CD4-positive, alpha-beta T cell (primary cell): Measurements from ENCODE around the gene SART3. TPM values are rescaled to one million over a fixed set of nuclear protein-coding genes. Genes with fewer than 3 reads are reported as not detected.

Experiments used
- ATAC-seq: fragments of 200-7000 bp; cut with Tn5 transposase; one replicate; pipeline ENCODE4 v1.10.0; 2022; ENCODE audit warnings: mild to moderate bottlenecking; ENCODE audit not compliant: poor library complexity
- CTCF ChIA-PET: fragments of 350-600 bp; sonication (Branson Sonifier 250); formaldehyde crosslinking; loops from one replicate; lab custom pipeline; 2021; ENCODE audit warnings: antibody characterized with exemption, inconsistent platforms; lab: Charles Lee
- POLR2A ChIA-PET: fragments of 350-600 bp; sonication (Branson Sonifier 250); formaldehyde crosslinking; loops from one replicate; lab custom pipeline; 2021; ENCODE audit warnings: antibody characterized with exemption, inconsistent platforms; lab: Charles Lee
- DNase-seq, 14 experiments: peaks; one replicate each; pipeline ENCODE4 v3.0.0-alpha.2; 2013 to 2020; ENCODE audit warnings: mixed read lengths in 2 of 14
- H3K27ac ChIP-seq, 2 donors: one replicate each; pipeline versions ENCODE4 v1.5.1 to v1.7.0; 2013; ENCODE audit warnings: low read length in 2 of 2, low read depth in 1 of 2, mild to moderate bottlenecking in 1 of 2
- H3K27me3 ChIP-seq, 2 experiments: 1 replicate in 1 of 2; 2 replicates in 1 of 2; pipeline versions ENCODE4 v1.6.1 to v1.7.0; 2013; ENCODE audit warnings: low read length in 2 of 2, control low read depth in 1 of 2, mild to moderate bottlenecking in 1 of 2, moderate library complexity in 1 of 2; ENCODE audit not compliant: insufficient read depth in 2 of 2, control insufficient read depth in 1 of 2
- H3K36me3 ChIP-seq: one replicate; pipeline ENCODE4 v1.6.1; 2013; ENCODE audit warnings: low read length, control low read depth; ENCODE audit not compliant: insufficient read depth
- H3K4me1 ChIP-seq: one replicate; pipeline ENCODE4 v1.6.1; 2013; ENCODE audit warnings: low read length, control low read depth; ENCODE audit not compliant: insufficient read depth
- H3K4me3 ChIP-seq: one replicate; pipeline ENCODE4 v1.5.1; 2013; ENCODE audit warnings: mild to moderate bottlenecking, low read length, moderate library complexity
- H3K9me3 ChIP-seq, 2 experiments: 1 replicate in 1 of 2; 2 replicates in 1 of 2; pipeline versions ENCODE4 v1.6.1 to v1.7.0; 2013; ENCODE audit warnings: low read length in 2 of 2, mild to moderate bottlenecking in 2 of 2, control low read depth in 1 of 2, moderate library complexity in 1 of 2; ENCODE audit not compliant: control insufficient read depth in 1 of 2, insufficient read depth in 1 of 2
- H3K27ac Mint-ChIP-seq: one replicate; pipeline ENCODE4 v1.8.0; 2020; ENCODE audit warnings: mixed read lengths
- H3K27me3 Mint-ChIP-seq: one replicate; pipeline ENCODE4 v1.8.0; 2021; ENCODE audit warnings: mixed read lengths
- H3K36me3 Mint-ChIP-seq: one replicate; pipeline ENCODE4 v1.8.0; 2021; ENCODE audit warnings: low read depth, mixed read lengths
- H3K4me1 Mint-ChIP-seq: one replicate; pipeline ENCODE4 v1.8.0; 2021; ENCODE audit warnings: low read depth, mixed read lengths
- H3K4me3 Mint-ChIP-seq: one replicate; pipeline ENCODE4 v1.8.0; 2020; ENCODE audit warnings: mild to moderate bottlenecking, mixed read lengths
- H3K9me3 Mint-ChIP-seq: one replicate; pipeline ENCODE4 v1.8.0; 2020; ENCODE audit warnings: mixed read lengths
- CTCF ChIP-seq: fragments of 200-600 bp; IDR thresholded peaks from one replicate; pipeline ENCODE4 v1.8.0; 2022; ENCODE audit warnings: antibody characterized with exemption, mild to moderate bottlenecking
- intact Hi-C, 2 experiments: fragments of 100-400 bp; cut with DNase I in 1 of 2; cut with micrococcal nuclease in 1 of 2; formaldehyde crosslinking; loops; one replicate each; pipeline versions ENCODE4 v1.15.1 to v1.9.0; 2023 to 2025; cut with DNase I, micrococcal nuclease
- total RNA-seq, 174 experiments: library from RNA in 2 of 174; stranded (reverse) in 2 of 174; gene quantifications; one replicate each; pipeline ENCODE4 v1.2.3 and lab custom pipeline; 2021 to 2026

SART3 gene
- total RNA-seq, 2 experiments from 2014 or later = 95.1 to 104 TPM

GRCh38 chr12:108563804-108564151, 2.8 kb upstream of the SART3 start:
- Histone ChIP-seq H3K4me1 (peaks cover 63% of the 10 kb centered on the region), H3K27me3 (no peaks in the 10 kb centered on the region), H3K9me3 (no peaks in the 10 kb centered on the region), H3K27ac (peak overlapping the region in 1 of 2 donors; percentile 94), H3K36me3 (peaks cover 44% of the 10 kb centered on the region), H3K4me3 (peak overlapping the region; percentile 80)
- peak; percentile 53 for TF ChIP-seq CTCF
- ChIA-PET CTCF (interaction anchor here (0.6 to 9.8 kb wide), 4 partner anchors 13 to 239 kb away, joined by 3 to 102 read pairs (median 13); partner anchors contain the start of gene SELPLG), POLR2A (interaction anchor here (1.5 to 8.0 kb wide), 3 partner anchors 53 to 239 kb away, joined by 5 to 164 read pairs (median 36); partner anchors contain the start of gene SELPLG)
- intact Hi-C loops = loop anchor here (1.0 to 5.0 kb wide), 15 partner anchors 46 to 876 kb away; partner anchors contain the start of genes ALKBH2 (in 2 of the 2), CORO1C (in 2 of the 2), SSH1 (in 2 of the 2) and FICD (in 1 of the 2)
- ATAC-seq = no peak
- peak overlapping the region; percentile 99 for H3K4me3 Mint-ChIP-seq
- H3K9me3 Mint-ChIP-seq = no peaks in the 10 kb centered on the region
- no peak for DNase-seq
- peaks cover 76% of the 10 kb centered on the region for H3K4me1 Mint-ChIP-seq
- no peaks in the 10 kb centered on the region for H3K27me3 Mint-ChIP-seq
- peaks cover 83% of the 10 kb centered on the region for H3K36me3 Mint-ChIP-seq
- peak overlapping the region; percentile 96 for H3K27ac Mint-ChIP-seq

DNA sequence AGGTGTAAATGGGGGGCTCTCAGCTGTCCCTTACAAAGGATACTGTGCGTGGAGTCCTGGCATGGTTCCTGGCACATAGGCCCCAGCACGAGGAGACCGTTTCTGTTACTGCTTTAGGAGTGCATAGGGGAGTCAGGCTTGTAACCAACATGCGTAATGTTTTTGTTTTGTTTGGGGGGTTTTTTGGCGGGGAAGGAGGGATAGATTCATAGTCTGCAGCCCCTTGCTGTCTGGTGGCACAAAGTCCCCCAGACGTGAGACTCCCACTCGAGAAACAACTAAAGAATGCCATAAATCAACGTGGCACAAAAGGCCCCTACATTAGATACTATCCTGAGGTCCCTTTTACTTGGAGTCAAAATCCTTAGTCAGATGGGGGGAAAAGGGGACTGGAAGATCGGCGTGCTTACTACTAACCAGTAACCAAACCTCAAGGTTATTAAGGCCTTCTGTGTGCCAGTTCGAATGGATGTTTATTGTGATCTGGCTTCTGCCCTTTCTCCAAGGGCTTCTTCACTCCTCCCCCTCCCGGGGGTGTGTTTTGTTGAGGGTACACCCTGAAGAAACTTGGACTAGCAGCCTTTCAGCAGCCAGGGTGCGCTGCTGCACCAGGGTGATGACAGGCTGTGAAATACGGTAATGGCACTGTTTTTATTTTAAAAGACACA, 2.3 kb upstream of the SART3 start:
- Mint-ChIP-seq H3K27me3 (no peaks in the 10 kb centered on the region), H3K9me3 (no peaks in the 10 kb centered on the region), H3K36me3 (peaks cover 80% of the 10 kb centered on the region), H3K27ac (peak overlapping the region; percentile 96), H3K4me3 (peak overlapping the region; percentile 99), H3K4me1 (peaks cover 74% of the 10 kb centered on the region)
- ChIA-PET POLR2A (interaction anchor here (0.7 to 8.0 kb wide), 19 partner anchors 13 to 1436 kb away, joined by 3 to 164 read pairs (median 5); partner anchors contain the start of genes ANKRD13A, FICD, MMAB and MVK), CTCF (interaction anchor here (0.6 to 9.8 kb wide), 6 partner anchors 13 to 241 kb away, joined by 3 to 102 read pairs (median 10); partner anchors contain the start of gene SELPLG)
- ATAC-seq (peak; percentile 61), DNase-seq (peak; percentile 73 to 94 (median 84))
- peak; percentile 94 for TF ChIP-seq CTCF
- Histone ChIP-seq H3K27ac (peak overlapping the region; percentile 88 to 94), H3K9me3 (no peaks in the 10 kb centered on the region), H3K27me3 (no peaks in the 10 kb centered on the region), H3K36me3 (peaks cover 46% of the 10 kb centered on the region), H3K4me1 (peaks cover 63% of the 10 kb centered on the region), H3K4me3 (peak overlapping the region; percentile 80)
- intact Hi-C loops = loop anchor here (1.0 to 5.0 kb wide), 13 partner anchors 46 to 876 kb away; partner anchors contain the start of genes SSH1 (in 2 of the 2), ALKBH2 (in 1 of the 2), CORO1C (in 1 of the 2) and FICD (in 1 of the 2)

- no peaks in the 10 kb centered on the region for H3K9me3 ChIP-seq
- H3K27me3 Mint-ChIP-seq = no peaks in the 10 kb centered on the region
- peak within 1 kb of the TSS; percentile 99 for H3K4me3 Mint-ChIP-seq
- no peak for TF ChIP-seq CTCF
- no peaks in the 10 kb centered on the region for H3K9me3 Mint-ChIP-seq
- DNase-seq = peak; percentile 97 to 100 (median 99)
- peaks cover 76% of the 10 kb centered on the region for H3K36me3 Mint-ChIP-seq
- intact Hi-C loops = loop anchor here (1.0 to 5.0 kb wide), 13 partner anchors 45 to 875 kb away; partner anchors contain the start of genes SELPLG (in 2 of the 2), SSH1 (in 2 of the 2), ALKBH2 (in 1 of the 2) and CORO1C (in 1 of the 2)
- peak within 1 kb of the TSS; percentile 97 for H3K4me3 ChIP-seq
- H3K4me1 Mint-ChIP-seq = peaks cover 74% of the 10 kb centered on the region
- peak within 1 kb of the TSS; percentile 96 for H3K27ac Mint-ChIP-seq
- H3K4me1 ChIP-seq = peaks cover 63% of the 10 kb centered on the region
- H3K27ac ChIP-seq = peak within 1 kb of the TSS; percentile 92 to 94
- peak; percentile 63 for ATAC-seq
- peaks cover 43% of the 10 kb centered on the region for H3K36me3 ChIP-seq
- H3K27me3 ChIP-seq = no peaks in the 10 kb centered on the region
- ChIA-PET POLR2A (interaction anchor here (0.6 to 8.0 kb wide), 28 partner anchors 13 to 1606 kb away, joined by 3 to 164 read pairs (median 5); partner anchors contain the start of genes ANKRD13A, FICD, MMAB and MVK), CTCF (interaction anchor here (0.6 to 9.8 kb wide), 5 partner anchors 55 to 388 kb away, joined by 3 to 102 read pairs (median 3); partner anchors contain the start of gene SELPLG)
These were observed 1.6 kb upstream of the SART3 start, which contains the start of gene ISCU for GRCh38 chr12:108562348-108563135. TSS of gene ISCU (plus strand) at chr12:108562596. CDS start at chr12:108562623, 27 bp downstream.
